ENCODE results near the gene CLK1. TPM values are rescaled to one million over a fixed set of nuclear protein-coding genes. Genes with fewer than 3 reads are reported as not detected.
A peak's percentile ranks its signal among the peaks of the same experiment; 100 is the strongest.

Gene CLK1
- total and polyA plus RNA-seq, 2 of the 13 experiments (the other 11 are each of a cell fraction or from before 2014, with no cell fraction given), result 66.6 to 101 TPM

- TF ChIP-seq ZNF431 (CRISPR knock-in tag; IDR thresholded peaks at IDR 0.05; ENCODE audit: borderline replicate concordance, low read depth) (no peak; the same call in 1 of the 2 replicates), MYC (CRISPR knock-in tag; IDR thresholded peaks at IDR 0.05; ENCODE audit: borderline replicate concordance) (no peak; the same call in 1 of the 2 replicates), ZEB1 (IDR thresholded peaks at IDR 0.05; ENCODE audit: insufficient replicate concordance, low read depth) (no peak), ZNF274 (CRISPR knock-in tag; IDR thresholded peaks at IDR 0.05) (no peak), ZNF138 (CRISPR knock-in tag; IDR thresholded peaks at IDR 0.05; ENCODE audit: low read depth) (no peak; the same call in 1 of the 2 replicates), ZNF180 (CRISPR knock-in tag; IDR thresholded peaks at IDR 0.05; ENCODE audit: borderline replicate concordance, low read depth) (no peak), ZNF530 (CRISPR knock-in tag; IDR thresholded peaks at IDR 0.05; ENCODE audit: low read depth) (no peak), SMAD9 (CRISPR knock-in tag; IDR thresholded peaks at IDR 0.05) (no peak), BCLAF1 (IDR thresholded peaks at IDR 0.05) (no peak), ZNF629 (CRISPR knock-in tag; conservative IDR thresholded peaks at IDR 0.05) (0 out of 2 replicates have a peak, but pooled peaks have one; percentile 7), ZSCAN12 (CRISPR knock-in tag; IDR thresholded peaks at IDR 0.05) (no peak), FIP1L1 (IDR thresholded peaks at IDR 0.05; ENCODE audit: borderline replicate concordance, insufficient read depth, low read depth, low read length) (no peak), ZBTB39 (CRISPR knock-in tag; IDR thresholded peaks at IDR 0.05) (0 out of 2 replicates have a peak, but pooled peaks have one; percentile 33), PATZ1 (CRISPR knock-in tag; IDR thresholded peaks at IDR 0.05) (peak; percentile 55), MZF1 (CRISPR knock-in tag; IDR thresholded peaks at IDR 0.05; ENCODE audit: borderline replicate concordance) (no peak), HOXD1 (CRISPR knock-in tag; IDR thresholded peaks at IDR 0.05) (0 out of 2 replicates have a peak, but pooled peaks have one; percentile 25), XRCC5 (optimal IDR thresholded peaks at IDR 0.05; ENCODE audit: low read length) (peak; percentile 96), KMT2B (CRISPR knock-in tag; IDR thresholded peaks at IDR 0.05) (0 out of 2 replicates have a peak, but pooled peaks have one; percentile 10), SAFB2 (CRISPR knock-in tag; IDR thresholded peaks at IDR 0.05; ENCODE audit: borderline replicate concordance, low read depth) (no peak), ZNF564 (CRISPR knock-in tag; IDR thresholded peaks at IDR 0.05) (no peak; the same call in none of the 2 replicates), ZNF83 (CRISPR knock-in tag; IDR thresholded peaks at IDR 0.05; ENCODE audit: borderline replicate concordance) (no peak), NFE2L1 (CRISPR knock-in tag; IDR thresholded peaks at IDR 0.05; ENCODE audit: borderline replicate concordance) (no peak)
Measured at GRCh38 chr2:200812122-200813022, 52.1 kb downstream of the CLK1 start (continued).
